ENCODE measurements around the gene CENPC.
"Not testable (repeated sequence)": the region's sequence is repeated elsewhere in the genome, so short reads cannot be mapped to it uniquely, and the experiment has no call there.

CENPC gene

GRCh38 chr4:67465032-67465762, 80.1 kb downstream of the CENPC start:
- DNase-seq = no peak

GRCh38 chr4:67460574-67460973, 84.7 kb downstream of the CENPC start:
- no peak for DNase-seq

GRCh38 chr4:67459164-67459563, 86.1 kb downstream of the CENPC start:
- no peak for DNase-seq

GRCh38 chr4:67456577-67457196, 88.6 kb downstream of the CENPC start:
- no peak for DNase-seq

- DNase-seq = not testable (repeated sequence)
Measured at GRCh38 chr4:67452846-67453205, 92.5 kb downstream of the CENPC start.

- no peak for DNase-seq
Measured at GRCh38 chr4:67452100-67452845, 93.0 kb downstream of the CENPC start.

GRCh38 chr4:67451464-67451863, 93.8 kb downstream of the CENPC start:
- DNase-seq = no peak

GRCh38 chr4:67448621-67449020, 96.7 kb downstream of the CENPC start:
- no peak for DNase-seq

- DNase-seq = no peak
Measured at GRCh38 chr4:67447873-67448272, 97.4 kb downstream of the CENPC start.

GRCh38 chr4:67446811-67447210, 98.5 kb downstream of the CENPC start:
- DNase-seq = no peak

GRCh38 chr4:67445881-67446280, 99.4 kb downstream of the CENPC start:
- not testable (repeated sequence) for DNase-seq

GRCh38 chr4:67438975-67439374, 106.3 kb downstream of the CENPC start:
- DNase-seq = no peak

GRCh38 chr4:67437974-67438713, 107.2 kb downstream of the CENPC start:
- no peak for DNase-seq

GRCh38 chr4:67436742-67437141, 108.6 kb downstream of the CENPC start:
- no peak for DNase-seq

GRCh38 chr4:67430989-67431388, 114.3 kb downstream of the CENPC start:
- DNase-seq = no peak

GRCh38 chr4:67428819-67429218, 116.5 kb downstream of the CENPC start:
- DNase-seq = no peak
